GM18873 (cell line): ENCODE measurements around the gene POU6F1.
"Not testable (repeated sequence)": the region's sequence is repeated elsewhere in the genome, so short reads cannot be mapped to it uniquely, and the experiment has no call there.

Source experiments
- ATAC-seq: cut with Tn5 transposase; IDR thresholded peaks from one replicate; pipeline ENCODE4 v1.9.1; 2021; ENCODE audit warnings: mild to moderate bottlenecking, moderate library complexity, moderate number of reproducible peaks; ENCODE audit not compliant: unreplicated experiment, low FRiP score

Gene POU6F1

DNA sequence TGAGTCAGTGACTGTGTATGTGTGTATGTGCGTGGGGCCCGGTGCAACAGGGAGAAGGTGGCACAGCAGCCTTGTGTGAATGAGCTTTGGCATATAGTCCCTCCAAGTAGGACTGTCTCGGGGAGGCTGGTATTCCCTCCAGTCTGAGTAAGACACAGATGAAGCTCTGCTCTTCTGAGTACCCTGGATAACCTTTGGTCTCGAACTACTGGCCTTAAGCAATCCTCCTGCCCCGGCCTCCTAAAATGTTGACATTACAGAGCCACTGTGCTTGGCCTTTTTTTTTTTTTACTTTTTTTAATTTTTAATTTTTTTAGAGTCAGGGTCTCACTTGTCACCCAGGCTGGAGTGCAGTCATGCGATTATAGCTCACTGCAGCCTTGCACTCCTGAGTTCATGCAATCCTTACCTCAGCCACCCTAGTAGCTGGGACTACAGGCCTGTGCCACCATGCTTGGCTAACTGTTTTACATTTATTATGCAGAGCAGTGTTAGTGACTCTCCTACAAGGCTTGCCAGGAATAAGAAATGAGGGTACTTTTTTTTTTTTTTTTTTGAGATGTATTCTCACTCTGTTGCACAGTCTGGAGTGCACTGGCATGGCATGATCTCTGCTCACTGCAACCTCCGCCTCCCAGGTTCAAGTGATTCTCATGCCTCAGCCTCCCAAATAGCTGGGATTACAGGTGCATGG, 11.4 kb upstream of the POU6F1 start:
- no peak for ATAC-seq

DNA sequence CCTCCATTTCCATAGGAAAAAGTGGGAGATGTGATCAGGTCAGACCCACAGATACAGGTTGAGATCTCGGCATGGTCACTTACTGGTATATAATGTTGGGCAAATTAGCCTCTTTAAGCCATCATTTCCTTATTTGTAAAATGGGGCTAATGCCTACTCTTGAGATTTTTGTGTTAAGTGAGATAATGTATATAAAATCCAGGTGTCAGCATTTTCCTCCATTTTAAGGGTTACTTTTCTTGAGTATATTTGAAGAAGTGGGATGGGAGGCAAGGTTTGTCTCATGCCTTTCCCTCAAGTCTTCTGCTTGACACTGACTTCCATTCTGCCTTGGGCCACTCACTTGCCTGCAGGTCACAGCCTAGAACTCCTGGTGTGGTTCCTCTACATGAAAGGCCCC, 10.1 kb upstream of the POU6F1 start:
- no peak for ATAC-seq

DNA sequence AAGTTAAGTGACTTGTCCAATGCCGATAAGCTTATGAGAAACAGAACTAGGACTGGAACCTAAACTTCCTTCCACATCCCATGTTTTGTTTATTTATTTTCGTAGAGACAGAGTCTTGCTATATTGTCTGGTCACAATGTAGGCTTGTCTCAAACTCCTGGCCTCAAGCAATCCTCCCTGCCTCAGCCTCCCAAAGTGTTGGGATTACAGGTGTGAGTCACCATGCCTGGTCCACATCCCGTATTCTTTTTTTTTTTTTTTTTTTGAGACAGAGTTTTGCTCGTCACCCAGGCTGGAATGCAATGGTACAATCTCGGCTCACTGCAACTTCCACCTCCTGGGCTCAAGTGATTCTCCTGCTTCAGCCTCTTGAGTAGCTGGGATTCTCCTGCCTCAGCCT, 9.2 kb upstream of the POU6F1 start:
- ATAC-seq = not testable (repeated sequence)

DNA sequence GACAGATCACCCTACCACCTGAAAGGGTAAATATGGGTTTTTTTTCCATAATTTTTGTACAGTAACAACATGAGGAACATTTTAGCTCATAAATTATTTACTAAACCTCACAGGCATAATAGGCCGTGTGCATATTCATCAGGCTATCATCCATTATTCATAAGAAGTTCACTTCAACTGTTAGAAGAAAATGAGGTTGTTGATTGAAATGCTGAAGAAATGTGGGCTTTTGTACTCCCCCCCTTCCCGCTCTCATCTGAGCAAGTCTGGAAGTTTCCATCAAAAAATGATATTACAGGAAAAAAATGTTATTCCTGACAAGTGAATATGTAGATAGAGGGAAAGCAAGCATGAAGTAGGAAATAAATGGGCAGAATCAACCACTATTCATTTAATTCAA, 7.9 kb upstream of the POU6F1 start:
- ATAC-seq = no peak

DNA sequence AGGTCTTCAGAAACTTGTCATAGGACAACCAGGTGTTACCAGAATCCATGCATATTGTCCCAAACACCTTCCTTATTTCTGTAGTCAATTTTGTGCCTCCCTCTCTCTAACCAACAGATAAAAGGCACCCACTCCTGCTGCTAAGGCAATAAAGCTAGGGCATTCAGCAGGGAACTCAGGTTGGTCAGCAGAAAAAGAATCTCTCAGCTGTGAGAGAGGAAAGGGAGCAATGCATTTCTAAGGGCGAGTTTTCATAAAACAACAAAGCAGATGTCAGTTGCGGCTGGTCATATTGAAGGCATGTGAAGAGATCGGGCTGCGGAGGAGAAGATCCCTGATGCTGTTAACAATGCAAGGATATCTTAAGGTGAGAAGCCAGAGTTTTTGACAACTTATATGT, 7.4 kb upstream of the POU6F1 start:
- ATAC-seq = no peak

DNA sequence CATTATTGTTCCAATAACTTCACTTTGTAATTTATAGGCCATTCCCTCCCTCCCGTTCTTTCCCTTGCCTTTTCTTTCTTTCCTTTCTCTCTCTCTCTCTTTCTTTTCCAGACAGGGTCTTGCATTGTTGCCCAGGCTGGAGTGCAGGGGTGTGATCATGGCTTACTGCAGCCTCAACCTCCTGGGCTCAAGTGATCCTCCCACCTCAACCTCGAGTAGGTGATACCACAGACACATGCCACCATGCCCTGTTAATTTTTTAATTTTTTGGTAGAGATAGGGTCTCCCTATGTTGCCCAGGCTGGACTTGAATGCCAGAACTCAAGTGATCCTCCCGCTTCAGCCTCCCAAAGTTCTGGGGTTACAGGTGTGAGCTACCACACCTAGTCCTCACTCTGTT, 6.8 kb upstream of the POU6F1 start:
- no peak for ATAC-seq

DNA sequence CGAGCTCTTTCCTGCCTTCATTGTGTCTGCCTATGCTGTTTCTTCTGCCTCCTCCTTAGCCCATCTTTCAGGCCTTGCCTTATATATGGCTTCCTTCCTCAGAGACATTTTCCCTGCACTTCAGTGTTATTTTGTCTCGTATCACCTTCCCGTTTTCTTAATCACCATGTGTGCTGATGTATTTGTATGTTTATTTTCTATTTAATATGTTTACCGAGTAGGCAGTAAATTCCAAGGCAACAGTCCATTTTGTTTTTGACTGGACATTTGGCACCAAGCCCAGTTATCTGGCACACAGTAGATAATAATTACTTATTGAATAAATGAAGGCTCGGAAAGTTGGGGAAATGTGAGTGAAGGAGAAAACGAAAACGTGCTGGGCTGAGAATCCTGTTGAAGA, 4.6 kb upstream of the POU6F1 start:
- ATAC-seq = no peak

DNA sequence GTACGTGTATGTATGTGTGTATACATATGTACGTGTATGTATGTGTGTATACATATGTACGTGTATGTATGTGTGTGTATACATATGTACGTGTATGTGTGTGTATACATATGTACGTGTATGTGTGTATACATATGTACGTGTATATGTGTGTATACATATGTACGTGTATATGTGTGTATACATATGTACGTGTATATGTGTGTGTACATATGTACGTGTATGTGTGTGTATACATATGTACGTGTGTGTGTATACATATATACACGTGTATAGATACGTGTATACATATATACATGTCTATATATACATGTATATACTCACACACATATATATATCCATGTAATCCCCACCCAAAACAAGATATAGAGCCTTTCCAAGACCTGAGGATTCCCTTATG, 2.0 kb upstream of the POU6F1 start:
- not testable (repeated sequence) for ATAC-seq

DNA sequence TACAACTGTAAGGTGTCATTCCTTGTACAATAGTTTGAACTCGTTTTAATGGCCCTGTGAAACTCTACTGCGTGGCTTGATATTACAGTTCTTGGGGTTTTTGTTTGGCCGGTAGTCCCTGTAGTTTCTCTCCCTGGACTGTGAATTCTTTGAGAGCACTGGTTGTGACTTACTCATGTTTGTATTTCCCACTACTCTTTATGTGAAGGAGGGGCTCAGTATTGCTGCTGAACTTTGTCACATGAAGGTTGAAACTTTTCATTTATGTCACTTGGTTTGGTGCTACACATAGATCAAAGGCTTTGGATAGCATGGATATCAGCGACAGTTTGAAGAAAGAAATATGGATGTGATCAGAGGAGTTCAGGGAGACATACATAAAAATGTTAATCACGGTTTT, 1.5 kb upstream of the POU6F1 start:
- ATAC-seq = no peak

DNA sequence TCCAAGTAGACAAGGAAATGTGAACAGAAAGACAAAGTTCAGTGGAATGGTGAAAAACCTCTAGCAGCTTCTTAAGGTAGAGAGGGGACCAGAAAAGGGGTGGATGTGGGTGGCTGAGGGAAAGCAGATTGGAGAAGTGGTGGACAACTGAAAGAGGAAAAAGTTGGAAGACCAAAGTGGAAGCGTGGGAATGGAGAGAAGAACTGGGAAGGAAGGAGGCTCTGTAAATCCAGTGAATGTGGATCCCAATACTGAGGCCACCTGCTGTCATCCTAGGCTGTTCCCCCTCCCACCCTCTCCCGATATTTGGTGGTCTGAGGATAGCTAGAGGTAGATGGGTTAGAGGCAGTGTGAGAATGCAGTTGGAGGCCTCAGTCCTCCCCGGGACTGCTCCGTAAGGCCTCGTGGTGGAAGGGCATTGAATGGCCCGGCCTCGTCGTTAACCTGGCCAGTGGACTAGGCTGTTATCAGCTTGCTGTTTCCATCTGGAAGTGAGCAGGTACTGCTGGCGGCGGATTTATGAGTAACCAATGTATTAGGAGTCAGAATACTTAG, 822 bp upstream of the POU6F1 start:
- no peak for ATAC-seq

DNA sequence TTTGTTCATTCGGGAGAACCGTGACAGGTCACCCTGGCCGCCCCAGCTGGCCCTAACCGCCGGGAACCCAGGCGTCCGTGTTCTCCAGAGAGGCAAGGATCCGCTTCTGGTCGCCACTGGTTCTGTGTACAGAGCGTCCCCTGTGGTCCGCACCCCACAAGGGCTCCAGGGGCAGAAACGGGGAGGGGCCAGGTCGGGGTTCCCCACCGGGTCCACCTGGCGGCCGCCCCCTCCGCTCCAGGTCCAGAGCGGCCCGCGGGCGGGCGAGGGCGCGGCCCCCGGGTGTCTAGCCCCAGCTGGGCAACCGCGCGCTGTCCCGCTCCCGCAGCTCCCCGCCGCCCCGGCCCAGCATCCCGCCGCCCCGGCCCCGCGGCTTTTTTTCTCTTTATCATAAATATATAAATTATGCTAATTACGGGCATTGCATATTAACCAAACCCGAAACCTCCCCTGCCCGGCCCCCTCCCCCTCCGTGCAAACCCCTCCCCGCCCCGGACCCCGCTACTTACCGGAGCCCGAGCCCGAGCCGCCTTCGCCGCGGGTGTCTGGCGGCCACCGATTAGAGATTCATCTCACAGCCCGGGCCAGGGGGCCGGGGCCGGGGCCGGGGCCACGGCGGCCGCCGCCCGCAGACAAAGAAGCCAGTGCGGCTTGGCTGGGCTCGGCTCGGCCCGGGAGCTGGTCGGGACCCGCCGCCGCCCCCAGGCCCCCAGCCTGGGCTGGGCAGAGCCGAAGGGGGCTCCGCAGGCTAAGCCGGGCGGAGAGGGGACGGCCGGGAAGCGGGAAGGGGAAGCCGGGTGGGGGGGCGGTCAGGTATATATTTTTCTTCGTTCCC, 512 bp downstream of the POU6F1 start:
- ATAC-seq = no peak

DNA sequence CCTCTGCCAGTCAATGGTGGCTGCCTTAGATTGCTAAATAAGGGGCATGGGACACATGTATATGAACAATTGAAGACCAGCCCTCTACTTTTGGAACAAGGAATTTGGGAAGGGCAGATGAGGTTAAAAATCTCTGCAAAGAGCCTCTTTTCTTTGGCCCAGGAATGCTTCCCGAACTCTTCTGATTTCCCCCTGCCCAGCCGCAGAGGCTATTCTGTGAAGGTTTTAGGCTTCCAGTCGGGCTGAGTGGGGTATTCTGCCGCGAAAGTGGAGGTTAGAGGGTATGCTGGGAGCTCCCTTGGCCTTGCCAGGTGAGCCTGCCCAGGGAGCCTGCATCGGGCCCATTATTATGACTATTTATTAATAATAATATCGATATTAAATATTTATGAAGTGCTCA, 1.2 kb downstream of the POU6F1 start:
- ATAC-seq = no peak

DNA sequence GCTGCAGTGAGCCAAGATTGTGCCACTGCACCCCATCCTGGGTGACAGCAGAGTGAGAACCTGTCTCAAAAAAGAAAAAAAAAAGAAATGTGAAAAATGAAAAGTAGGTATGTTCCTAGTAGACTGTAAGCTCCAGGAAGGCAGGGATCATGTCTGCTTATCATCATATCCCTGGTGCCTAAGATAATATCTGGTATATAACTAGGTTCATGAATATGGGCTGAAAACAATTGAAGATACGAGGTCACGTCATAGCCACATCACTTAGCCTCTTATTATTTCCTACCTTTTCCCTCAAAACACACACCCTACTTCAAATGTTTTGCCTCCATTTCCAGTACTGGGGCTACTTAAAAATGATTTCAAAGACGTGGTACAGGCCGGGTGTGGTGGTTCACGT, 3.0 kb downstream of the POU6F1 start:
- no peak for ATAC-seq

DNA sequence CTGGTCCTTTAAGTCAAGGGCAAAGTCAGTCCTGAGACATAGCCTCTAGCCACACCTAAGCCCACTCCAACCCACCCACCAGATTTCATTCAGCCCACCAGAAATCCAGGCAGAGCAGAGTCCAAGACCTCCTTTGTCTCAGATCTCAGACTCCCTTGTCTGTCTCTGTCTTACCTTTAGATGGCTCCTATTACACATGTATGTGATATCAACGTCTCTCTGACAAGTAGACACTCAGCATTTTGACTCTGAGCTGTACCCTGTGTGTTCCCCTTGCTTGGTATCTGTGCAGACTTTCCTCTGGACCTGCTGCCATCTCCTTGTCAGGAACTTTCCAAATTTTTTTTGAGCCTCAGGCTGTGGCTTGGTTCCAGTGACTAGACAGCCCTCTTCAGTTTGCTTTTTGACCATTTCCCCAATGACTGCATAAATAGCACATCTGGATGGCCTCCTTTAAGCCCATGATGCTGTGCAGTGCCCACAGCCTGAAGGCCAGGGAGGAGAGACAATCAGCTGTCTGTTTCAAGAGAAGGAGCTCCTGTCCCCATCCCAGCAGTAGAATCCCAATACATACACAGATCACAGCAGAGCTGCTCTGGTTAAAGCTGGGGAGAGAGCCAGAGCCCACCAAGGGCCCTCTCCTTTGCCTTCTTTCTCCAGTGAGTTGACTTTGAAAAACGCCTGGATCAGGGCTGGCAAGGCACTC, 7.0 kb downstream of the POU6F1 start:
- no peak for ATAC-seq

DNA sequence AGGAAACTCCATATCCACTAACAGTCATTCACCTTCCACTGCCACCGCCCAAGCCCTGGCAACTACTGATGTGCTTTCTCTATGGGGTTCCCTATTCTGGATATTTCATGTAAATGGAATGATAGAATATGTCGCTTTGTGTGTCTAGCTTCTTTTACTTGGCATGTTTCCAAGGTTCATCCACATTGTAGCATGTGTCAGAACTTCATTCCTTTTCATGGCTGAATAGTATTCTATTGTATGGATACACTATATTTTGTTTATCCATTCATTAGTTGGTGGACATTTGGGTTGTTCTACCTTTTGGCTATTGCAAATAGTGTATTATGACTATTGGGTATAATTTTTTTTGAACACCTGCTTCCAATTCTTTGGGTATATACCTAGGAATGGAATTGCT, 8.6 kb downstream of the POU6F1 start:
- ATAC-seq = no peak

DNA sequence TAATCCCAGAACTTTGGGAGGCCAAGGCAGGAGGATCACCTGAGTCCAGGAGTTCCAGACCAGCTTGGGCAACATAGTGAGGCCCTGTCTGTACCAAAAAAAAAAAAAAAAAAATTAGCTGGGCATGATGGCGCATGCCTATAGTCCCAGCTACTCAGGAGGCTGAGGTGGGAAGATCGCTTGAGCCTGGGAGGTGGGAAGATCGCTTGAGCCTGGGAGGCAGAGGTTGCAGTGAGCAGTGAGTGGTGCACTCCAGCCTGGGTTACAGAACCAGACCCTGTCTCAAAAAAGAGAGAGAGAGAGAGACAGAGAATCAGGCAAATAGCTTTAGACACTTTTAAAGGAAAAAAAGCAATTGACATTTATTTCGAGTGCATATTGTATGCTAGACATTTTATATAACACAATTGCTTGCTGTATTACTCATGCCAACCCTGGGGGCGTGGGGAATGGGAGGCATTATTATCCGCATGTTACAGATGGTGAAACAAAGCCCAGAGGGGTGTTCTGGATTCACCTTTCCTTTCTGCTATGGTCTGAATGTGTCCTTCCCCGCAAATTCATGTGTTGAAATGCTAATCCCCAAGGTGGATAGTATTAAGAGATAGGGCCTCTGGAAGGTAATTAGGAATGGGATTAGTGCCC, 9.7 kb downstream of the POU6F1 start:
- no peak for ATAC-seq

DNA sequence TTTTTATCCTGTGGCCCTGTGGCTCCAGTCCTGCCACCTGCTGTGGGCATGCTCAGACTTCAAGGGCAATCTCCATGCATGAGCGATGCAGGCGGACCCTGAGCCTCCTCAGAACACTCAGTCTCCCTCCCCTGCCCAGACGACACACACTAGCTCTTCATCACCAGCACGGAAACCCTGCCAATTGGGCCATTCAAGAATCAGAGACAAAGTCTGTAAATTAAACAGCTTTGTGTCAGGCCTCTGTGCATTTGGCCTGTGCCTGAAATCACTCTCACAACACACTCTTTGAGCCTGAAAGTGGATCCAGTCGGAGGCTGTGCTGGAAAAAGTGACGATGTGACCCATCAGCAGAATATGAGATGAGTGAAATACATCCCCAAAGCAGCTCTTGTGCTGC, 12.5 kb downstream of the POU6F1 start:
- no peak for ATAC-seq

DNA sequence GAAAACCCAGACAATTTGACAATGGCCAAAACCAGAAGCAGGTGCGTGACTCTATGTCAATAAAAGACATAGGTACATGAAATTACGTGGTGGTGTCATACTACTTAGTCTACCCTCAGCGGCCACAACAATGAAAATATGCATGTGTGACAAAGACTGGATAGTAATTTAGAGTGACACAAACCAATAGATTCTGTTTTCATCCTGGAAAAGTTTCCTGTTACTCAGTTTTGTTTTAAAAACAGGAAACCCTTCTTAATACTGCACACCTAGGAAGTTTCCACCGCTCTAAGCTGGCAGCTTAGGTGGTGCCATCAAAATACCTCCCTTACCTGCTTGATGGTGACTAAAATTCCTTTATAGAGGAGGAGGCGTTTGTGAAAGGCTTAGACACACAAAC, 15.1 kb downstream of the POU6F1 start:
- ATAC-seq = no peak

DNA sequence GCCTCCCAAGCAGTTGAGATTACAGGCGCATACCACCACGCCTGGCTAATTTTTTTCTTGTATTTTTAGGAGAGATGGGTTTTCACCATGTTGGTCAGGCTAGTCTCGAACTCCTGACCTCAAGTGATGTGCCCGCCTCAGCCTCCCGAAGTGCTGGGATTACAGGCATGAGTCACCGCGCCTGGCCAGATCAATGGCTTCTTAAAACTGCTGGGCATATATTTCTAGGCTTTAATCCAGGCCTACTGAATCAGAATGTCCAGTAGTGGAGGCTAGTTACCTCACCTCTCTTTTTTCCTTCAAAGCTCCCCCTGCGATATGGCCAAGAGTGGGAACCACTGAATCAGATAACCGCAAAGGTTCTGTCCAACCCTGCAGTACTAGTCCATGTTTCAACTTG, 17.1 kb downstream of the POU6F1 start:
- no peak for ATAC-seq

DNA sequence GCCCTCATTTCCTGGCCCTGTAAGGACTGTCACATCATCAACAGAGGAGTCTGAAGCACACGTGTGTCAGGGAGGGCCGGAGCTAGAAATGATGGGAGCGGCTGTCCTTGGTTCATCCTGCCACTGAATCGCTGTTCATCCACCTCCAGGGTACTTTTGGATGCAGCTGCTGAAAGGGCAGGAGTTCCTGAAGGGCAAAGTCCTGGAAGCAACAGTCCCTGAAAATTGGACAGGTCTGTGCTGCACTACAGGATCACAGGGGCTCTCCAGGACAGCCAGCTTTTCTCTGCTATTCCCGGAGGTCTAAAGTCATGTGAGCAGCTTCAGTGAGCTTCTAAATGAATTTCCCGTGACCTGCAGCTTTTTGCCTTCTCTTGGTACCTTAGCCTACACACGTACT, 17.7 kb downstream of the POU6F1 start:
- ATAC-seq = no peak
